HEK293 (cell line): Measurements from ENCODE around the gene ZNF625.

Source experiments
- CTCF ChIA-PET: fragments of 350-600 bp; formaldehyde crosslinking; extraction: SDS; loops from one replicate; lab custom pipeline; 2021; ENCODE audit warnings: antibody characterized with exemption; lab: Yijun Ruan, JAX
- POLR2A ChIA-PET: fragments of 300-600 bp; formaldehyde crosslinking; extraction: SDS; loops from one replicate; lab custom pipeline; 2020; ENCODE audit warnings: antibody characterized with exemption, inconsistent platforms; lab: Yijun Ruan, JAX
- H3K27ac ChIP-seq: fragments of 200-500 bp; sonication (Bioruptor generic); 2 replicates; pipeline ENCODE4 v1.5.1; 2014; ENCODE audit warnings: low read depth, low read length, control low read depth, inconsistent platforms; ENCODE audit errors: extremely low read depth
- H3K36me3 ChIP-seq, 2 experiments: fragments of 200-500 bp in 1 of 2; sonication (Bioruptor generic) in 1 of 2; 1 replicate in 1 of 2; 2 replicates in 1 of 2; pipeline ENCODE4 v1.5.1; 2014 to 2017; ENCODE audit warnings: inconsistent platforms in 2 of 2, low read length in 2 of 2; ENCODE audit not compliant: control insufficient read depth in 2 of 2, insufficient read depth in 1 of 2
- H3K4me1 ChIP-seq: fragments of 200-500 bp; sonication (Bioruptor generic); 2 replicates; pipeline ENCODE4 v1.5.1; 2014; ENCODE audit warnings: mild to moderate bottlenecking, low read length, inconsistent platforms; ENCODE audit not compliant: control insufficient read depth, insufficient read depth
- H3K4me3 ChIP-seq: 2 replicates; pipeline ENCODE4 v1.5.1; 2011; ENCODE audit warnings: low read depth, mild to moderate bottlenecking, control low read depth, low read length, moderate library complexity
- H3K9me3 ChIP-seq: fragments of 200-500 bp; sonication (Bioruptor generic); 2 replicates; pipeline ENCODE4 v1.5.1; 2014; ENCODE audit warnings: low read depth, low read length, inconsistent platforms; ENCODE audit not compliant: control insufficient read depth, insufficient read depth
- AEBP2 ChIP-seq: fragments of 450-650 bp; formaldehyde crosslinking; IDR thresholded peaks from 2 replicates; pipeline ENCODE4 v1.5.1; 2016; ENCODE audit warnings: missing biosample characterization, missing genetic modification characterization, borderline replicate concordance
- ELK4 ChIP-seq: IDR thresholded peaks from 2 replicates; pipeline ENCODE4 v1.6.1; 2011; ENCODE audit warnings: mild to moderate bottlenecking, low read depth, low read length, borderline replicate concordance
- KLF16 ChIP-seq: fragments of 450-650 bp; formaldehyde crosslinking; IDR thresholded peaks from 2 replicates; pipeline ENCODE4 v1.5.1; 2017; ENCODE audit warnings: missing biosample characterization, missing genetic modification characterization
- SCRT2 ChIP-seq: fragments of 450-650 bp; formaldehyde crosslinking; IDR thresholded peaks from 2 replicates; pipeline ENCODE4 v1.5.1; 2016; ENCODE audit warnings: missing biosample characterization, missing genetic modification characterization
- ZFP37 ChIP-seq: fragments of 450-650 bp; formaldehyde crosslinking; IDR thresholded peaks from 2 replicates; pipeline ENCODE4 v1.5.1; 2016; ENCODE audit warnings: missing biosample characterization, missing genetic modification characterization
- ZIC2 ChIP-seq: fragments of 450-650 bp; formaldehyde crosslinking; IDR thresholded peaks from 2 replicates; pipeline ENCODE4 v1.5.1; 2016; ENCODE audit warnings: missing biosample characterization, missing genetic modification characterization
- ZNF114 ChIP-seq: fragments of 450-650 bp; formaldehyde crosslinking; IDR thresholded peaks from 2 replicates; pipeline ENCODE4 v1.5.0; 2017; ENCODE audit warnings: missing biosample characterization, missing genetic modification characterization
- ZNF138 ChIP-seq: fragments of 450-650 bp; formaldehyde crosslinking; IDR thresholded peaks from 2 replicates; pipeline ENCODE4 v1.5.1; 2016; ENCODE audit warnings: missing biosample characterization, missing genetic modification characterization, borderline replicate concordance
- ZNF148 ChIP-seq: fragments of 450-650 bp; formaldehyde crosslinking; IDR thresholded peaks from 2 replicates; pipeline ENCODE4 v1.5.0; 2017; ENCODE audit warnings: missing biosample characterization, missing genetic modification characterization, borderline replicate concordance
- ZNF26 ChIP-seq: fragments of 450-650 bp; formaldehyde crosslinking; IDR thresholded peaks from 2 replicates; pipeline ENCODE4 v1.5.1; 2016; ENCODE audit warnings: missing biosample characterization, missing genetic modification characterization
- ZNF37A ChIP-seq: fragments of 450-650 bp; IDR thresholded peaks from 2 replicates; pipeline ENCODE4 v1.5.1; 2018; ENCODE audit warnings: missing biosample characterization, missing genetic modification characterization
- ZNF391 ChIP-seq: fragments of 450-650 bp; formaldehyde crosslinking; IDR thresholded peaks from 2 replicates; pipeline ENCODE4 v1.5.1; 2016; ENCODE audit warnings: low read depth, missing biosample characterization, missing genetic modification characterization, borderline replicate concordance
- ZNF394 ChIP-seq: fragments of 450-650 bp; formaldehyde crosslinking; IDR thresholded peaks from 2 replicates; pipeline ENCODE4 v1.5.1; 2016; ENCODE audit warnings: missing biosample characterization, missing genetic modification characterization, mild to moderate bottlenecking, moderate library complexity, borderline replicate concordance
- ZNF404 ChIP-seq: fragments of 450-650 bp; formaldehyde crosslinking; IDR thresholded peaks from 2 replicates; pipeline ENCODE4 v1.5.1; 2017; ENCODE audit warnings: missing biosample characterization, missing genetic modification characterization
- ZNF48 ChIP-seq: fragments of 450-650 bp; formaldehyde crosslinking; IDR thresholded peaks from 2 replicates; pipeline ENCODE4 v1.5.1; 2016; ENCODE audit warnings: missing biosample characterization, missing genetic modification characterization
- ZNF501 ChIP-seq: fragments of 450-650 bp; formaldehyde crosslinking; IDR thresholded peaks from 2 replicates; pipeline ENCODE4 v1.5.1; 2016; ENCODE audit warnings: missing biosample characterization, missing genetic modification characterization
- ZNF529 ChIP-seq: fragments of 450-650 bp; formaldehyde crosslinking; IDR thresholded peaks from 2 replicates; pipeline ENCODE4 v1.5.1; 2017; ENCODE audit warnings: missing genetic modification characterization, missing biosample characterization; ENCODE audit not compliant: insufficient replicate concordance
- ZNF585B ChIP-seq: fragments of 450-650 bp; formaldehyde crosslinking; IDR thresholded peaks from 2 replicates; pipeline ENCODE4 v1.5.1; 2016; ENCODE audit warnings: missing biosample characterization, missing genetic modification characterization
- ZNF677 ChIP-seq: fragments of 450-650 bp; IDR thresholded peaks from 2 replicates; pipeline ENCODE4 v1.5.0; 2018; ENCODE audit warnings: missing biosample characterization, mild to moderate bottlenecking, missing genetic modification characterization, moderate library complexity

Gene ZNF625

GRCh38 chr19:12166626-12167025 is 10.1 kb upstream of the ZNF625 start:
- no peaks in the 10 kb centered on the region for H3K4me1 ChIP-seq
- CTCF ChIA-PET: no interaction called here
- POLR2A ChIA-PET: no interaction called here
- TF ChIP-seq ZNF677 (tag by site-specific recombination): no peak
- H3K9me3 ChIP-seq: no peaks in the 10 kb centered on the region
- no peak overlapping the region for H3K4me3 ChIP-seq
- H3K36me3 ChIP-seq: peaks cover 18 to 46% of the 10 kb centered on the region in 2 experiments
- no peak overlapping the region for H3K27ac ChIP-seq

- POLR2A ChIA-PET: interaction anchor here (0.5 to 2.4 kb wide), 7 partner anchors 10 to 239 kb away, joined by 3 to 12 read pairs (median 6); partner anchors contain the start of genes ZNF20, ZNF563, ZNF700 and ZNF878
- Histone ChIP-seq H3K4me3 (peak overlapping the region; percentile 69), H3K27ac (peak overlapping the region; percentile 80; the same call in 1 of the 2 replicates), H3K9me3 (no peaks in the 10 kb centered on the region), H3K4me1 (no peaks in the 10 kb centered on the region), H3K36me3 (peaks cover 6 to 26% of the 10 kb centered on the region in 2 experiments)
- CTCF ChIA-PET: interaction anchor here (0.7 to 1.3 kb wide), 2 partner anchors 10 to 104 kb away, joined by 3 read pairs; no protein-coding TSS in a partner anchor
- TF ChIP-seq ZNF404 (tag by site-specific recombination) (no peak), ZNF26 (no peak)
These were observed 7.3 kb upstream of the ZNF625 start for GRCh38 chr19:12163826-12164225.

GRCh38 chr19:12162882-12163806 is 6.6 kb upstream of the ZNF625 start, which contains the start of gene ZNF136:
TSS of gene ZNF136 (plus strand) at chr19:12163096. CDS start at chr19:12163204, 108 bp downstream.
- Histone ChIP-seq H3K9me3 (no peaks in the 10 kb centered on the region), H3K4me3 (peak within 1 kb of the TSS; percentile 69), H3K27ac (peak within 1 kb of the TSS; percentile 80), H3K36me3 (peaks cover 6 to 22% of the 10 kb centered on the region in 2 experiments), H3K4me1 (no peaks in the 10 kb centered on the region)
- POLR2A ChIA-PET: interaction anchor here (0.5 to 2.4 kb wide), 15 partner anchors 10 to 516 kb away, joined by 3 to 12 read pairs (median 4); partner anchors contain the start of genes ZNF20, ZNF44, ZNF442 and ZNF563
- CTCF ChIA-PET: interaction anchor here (0.6 to 1.3 kb wide), 4 partner anchors 8 to 103 kb away, joined by 3 to 5 read pairs (median 3); partner anchors contain the start of gene ZNF20
- no peak for TF ChIP-seq ZIC2 (tag by site-specific recombination)
- TF ChIP-seq SCRT2 (tag by site-specific recombination): no peak
- no peak for TF ChIP-seq ZNF138
- 0 out of 2 replicates have a peak, but pooled peaks have one; percentile 19 for TF ChIP-seq ZNF501 (tag by site-specific recombination)
- TF ChIP-seq ELK4: no peak
- TF ChIP-seq ZNF37A (tag by site-specific recombination): no peak
- no peak for TF ChIP-seq ZNF48 (tag by site-specific recombination)
- TF ChIP-seq AEBP2: no peak
- peak; percentile 69; the same call in 1 of the 2 replicates for TF ChIP-seq ZNF391 (tag by site-specific recombination)
- TF ChIP-seq ZNF585B (tag by site-specific recombination): no peak
- no peak for TF ChIP-seq ZNF148 (tag by site-specific recombination)
- peak; percentile 43; the same call in 1 of the 2 replicates for TF ChIP-seq KLF16 (tag by site-specific recombination)
- TF ChIP-seq ZNF529 (tag by site-specific recombination): no peak
- TF ChIP-seq ZNF114 (tag by site-specific recombination): no peak
- TF ChIP-seq ZNF394 (tag by site-specific recombination): peak; percentile 22; the same call in 1 of the 2 replicates
- peak; percentile 29; the same call in 1 of the 2 replicates for TF ChIP-seq ZFP37
